Nephron progenitor cell (in vitro differentiated cells): Measurements from ENCODE around the gene PCSK9.
"Not testable (repeated sequence)": the region's sequence is repeated elsewhere in the genome, so short reads cannot be mapped to it uniquely, and the experiment has no call there.

Experiments
- DNase-seq: peaks from one replicate; pipeline ENCODE4 v3.0.0; 2021
- H3K27ac Mint-ChIP-seq: 2 replicates; pipeline ENCODE4 v1.8.0; 2021; ENCODE audit warnings: mild to moderate bottlenecking, moderate library complexity, mixed read lengths
- H3K27me3 Mint-ChIP-seq: 2 replicates; pipeline ENCODE4 v1.8.0; 2021; ENCODE audit warnings: mild to moderate bottlenecking, low read depth, mixed read lengths; ENCODE audit not compliant: poor library complexity
- H3K36me3 Mint-ChIP-seq: 2 replicates; pipeline ENCODE4 v1.8.0; 2021; ENCODE audit warnings: low read depth, mixed read lengths
- H3K4me1 Mint-ChIP-seq: 2 replicates; pipeline ENCODE4 v1.8.0; 2021; ENCODE audit warnings: mixed read lengths
- H3K4me3 Mint-ChIP-seq: 2 replicates; pipeline ENCODE4 v1.8.0; 2021; ENCODE audit warnings: mild to moderate bottlenecking, moderate library complexity, mixed read lengths
- H3K9me3 Mint-ChIP-seq: 2 replicates; pipeline ENCODE4 v1.8.0; 2021; ENCODE audit warnings: mild to moderate bottlenecking, moderate library complexity, mixed read lengths
- TF ChIP-seq, protein P1 (sequence below): fragments of 200-600 bp; sonication (generic); IDR thresholded peaks from 2 replicates; pipeline ENCODE4 v1.5.0; 2021; ENCODE audit warnings: antibody characterized with exemption

PCSK9 gene

DNA sequence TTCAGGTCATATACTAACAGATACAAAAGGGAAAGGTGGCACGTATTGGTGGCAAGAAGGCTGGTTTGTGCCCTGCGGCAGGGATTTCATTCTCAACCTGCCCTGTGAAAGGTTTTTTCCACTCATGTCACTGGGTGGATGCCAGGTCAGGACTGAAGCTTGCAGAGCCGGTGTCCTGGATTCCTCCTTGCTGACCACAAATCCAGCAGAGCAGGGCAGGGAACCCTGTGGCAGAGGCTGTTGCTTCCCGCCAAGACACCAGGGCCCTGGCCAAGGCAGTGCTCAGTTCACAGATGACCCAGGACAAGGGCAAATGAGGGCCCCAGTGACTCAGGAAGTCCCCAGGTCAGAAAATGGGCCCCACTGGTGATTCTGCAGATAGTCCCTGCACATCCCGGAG, 24.2 kb upstream of the PCSK9 start:
- Mint-ChIP-seq H3K4me1 (no peaks in the 10 kb centered on the region), H3K27me3 (peaks cover 56% of the 10 kb centered on the region), H3K36me3 (no peaks in the 10 kb centered on the region), H3K27ac (no peak overlapping the region), H3K9me3 (no peaks in the 10 kb centered on the region), H3K4me3 (no peak overlapping the region)
- TF ChIP-seq, protein P1, sequence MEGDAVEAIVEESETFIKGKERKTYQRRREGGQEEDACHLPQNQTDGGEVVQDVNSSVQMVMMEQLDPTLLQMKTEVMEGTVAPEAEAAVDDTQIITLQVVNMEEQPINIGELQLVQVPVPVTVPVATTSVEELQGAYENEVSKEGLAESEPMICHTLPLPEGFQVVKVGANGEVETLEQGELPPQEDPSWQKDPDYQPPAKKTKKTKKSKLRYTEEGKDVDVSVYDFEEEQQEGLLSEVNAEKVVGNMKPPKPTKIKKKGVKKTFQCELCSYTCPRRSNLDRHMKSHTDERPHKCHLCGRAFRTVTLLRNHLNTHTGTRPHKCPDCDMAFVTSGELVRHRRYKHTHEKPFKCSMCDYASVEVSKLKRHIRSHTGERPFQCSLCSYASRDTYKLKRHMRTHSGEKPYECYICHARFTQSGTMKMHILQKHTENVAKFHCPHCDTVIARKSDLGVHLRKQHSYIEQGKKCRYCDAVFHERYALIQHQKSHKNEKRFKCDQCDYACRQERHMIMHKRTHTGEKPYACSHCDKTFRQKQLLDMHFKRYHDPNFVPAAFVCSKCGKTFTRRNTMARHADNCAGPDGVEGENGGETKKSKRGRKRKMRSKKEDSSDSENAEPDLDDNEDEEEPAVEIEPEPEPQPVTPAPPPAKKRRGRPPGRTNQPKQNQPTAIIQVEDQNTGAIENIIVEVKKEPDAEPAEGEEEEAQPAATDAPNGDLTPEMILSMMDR, result no peak
- no peak for DNase-seq

DNA sequence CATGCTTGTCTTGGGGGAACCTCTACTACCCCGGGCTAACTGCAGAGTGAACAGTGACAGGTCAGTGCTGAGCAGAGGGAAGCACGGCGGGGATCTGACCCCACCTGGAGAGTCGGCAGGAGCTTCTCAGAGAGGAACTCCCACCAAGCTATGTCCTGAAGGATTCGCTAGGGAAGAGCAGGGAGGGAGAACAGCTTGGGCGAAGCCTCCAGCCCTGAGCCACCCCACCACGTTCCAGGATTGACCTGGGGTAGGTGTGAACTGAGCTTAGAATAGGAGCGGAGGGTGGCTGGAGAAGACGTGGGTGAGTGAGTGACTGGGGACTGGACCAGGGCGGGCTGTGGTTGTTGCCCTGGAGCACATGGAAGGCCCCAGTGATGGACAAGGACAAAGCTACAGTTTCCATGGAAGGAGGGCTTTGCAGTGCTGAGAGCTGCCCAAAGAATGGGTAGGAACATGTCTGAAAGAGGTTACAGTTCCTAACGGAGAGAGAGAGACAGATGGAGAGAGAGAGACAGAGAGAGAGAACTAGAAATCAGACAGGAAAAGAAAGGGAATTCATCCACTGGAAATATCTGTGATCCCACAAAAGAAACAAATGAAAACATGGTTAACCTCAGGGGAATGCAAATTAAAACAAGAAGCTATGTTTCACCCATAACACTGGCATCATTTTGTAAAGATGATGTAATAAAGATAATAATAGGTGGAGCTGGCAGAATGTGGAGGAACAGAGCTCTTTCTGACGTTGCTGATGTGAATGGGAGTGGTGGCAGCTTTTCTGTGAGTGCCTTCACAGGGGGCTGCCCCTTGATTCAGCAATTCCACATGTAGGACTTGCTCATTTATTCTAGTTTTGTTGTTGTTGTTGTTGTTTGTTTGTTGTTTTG, 23.4 kb upstream of the PCSK9 start:
- Mint-ChIP-seq H3K36me3 (no peaks in the 10 kb centered on the region), H3K4me1 (no peaks in the 10 kb centered on the region), H3K27ac (no peak overlapping the region), H3K27me3 (peaks cover 53% of the 10 kb centered on the region), H3K9me3 (no peaks in the 10 kb centered on the region), H3K4me3 (no peak overlapping the region)
- DNase-seq, result no peak
- TF ChIP-seq, protein P1, result no peak

DNA sequence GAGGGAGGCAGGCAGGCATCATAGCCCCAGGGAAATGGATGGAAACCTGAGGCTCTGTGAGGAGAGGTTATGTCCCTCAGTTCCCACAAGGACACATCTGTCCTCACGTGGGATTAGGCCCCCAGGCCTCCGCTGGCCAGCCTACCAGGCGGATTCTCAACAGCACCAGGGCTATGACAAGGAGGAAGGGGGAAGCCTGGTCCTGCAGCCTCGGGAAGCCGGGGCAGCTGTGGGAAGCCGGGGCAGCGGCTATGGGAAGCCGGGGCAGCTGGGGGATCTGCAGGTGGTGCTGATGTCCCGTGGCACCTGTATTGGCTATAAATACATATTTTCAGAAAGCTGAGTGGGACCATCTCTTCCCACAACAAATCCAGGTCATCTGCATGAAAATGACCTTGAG, 21.0 kb upstream of the PCSK9 start:
- Mint-ChIP-seq H3K27me3 (peaks cover 44% of the 10 kb centered on the region), H3K9me3 (peaks cover 2% of the 10 kb centered on the region), H3K36me3 (no peaks in the 10 kb centered on the region), H3K4me3 (no peak overlapping the region), H3K4me1 (peaks cover 10% of the 10 kb centered on the region), H3K27ac (no peak overlapping the region)
- TF ChIP-seq, protein P1, result no peak
- no peak for DNase-seq

DNA sequence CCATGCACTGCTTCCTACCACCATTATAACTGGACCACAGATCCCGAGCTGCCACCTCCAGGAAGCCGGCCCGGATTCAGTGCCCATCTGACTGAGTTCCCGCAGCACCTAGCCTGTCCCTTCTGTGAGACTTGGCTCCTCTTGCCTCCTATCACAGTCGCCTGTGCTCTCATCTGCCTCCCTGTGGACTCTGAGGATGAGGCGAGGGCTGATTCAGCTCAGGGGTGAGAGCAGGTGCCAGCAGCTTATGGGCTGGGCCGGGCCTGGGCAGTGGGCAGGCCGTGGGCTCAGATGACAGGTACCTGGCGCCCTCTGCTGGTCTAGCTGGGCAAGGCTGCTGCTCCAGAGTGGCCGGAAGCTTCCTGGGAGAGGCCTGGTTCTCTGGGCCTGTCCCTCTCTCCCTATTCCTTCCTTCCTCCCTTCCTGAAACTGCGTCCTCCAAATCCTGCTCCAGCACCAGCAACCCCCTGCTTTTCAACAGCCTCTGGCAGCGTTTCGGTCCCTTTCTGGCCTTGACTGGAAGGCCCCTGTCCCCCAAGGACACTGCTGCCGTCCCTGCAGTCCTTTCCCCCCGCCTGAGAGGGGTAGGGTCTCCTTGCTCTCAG, 17.3 kb upstream of the PCSK9 start:
- Mint-ChIP-seq H3K27ac (peak overlapping the region; percentile 92), H3K4me1 (peaks cover 38% of the 10 kb centered on the region), H3K27me3 (peaks cover 20% of the 10 kb centered on the region), H3K36me3 (no peaks in the 10 kb centered on the region), H3K4me3 (no peak overlapping the region), H3K9me3 (peaks cover 10% of the 10 kb centered on the region)
- DNase-seq, result peak; percentile 94
- TF ChIP-seq, protein P1, result peak; percentile 85

DNA sequence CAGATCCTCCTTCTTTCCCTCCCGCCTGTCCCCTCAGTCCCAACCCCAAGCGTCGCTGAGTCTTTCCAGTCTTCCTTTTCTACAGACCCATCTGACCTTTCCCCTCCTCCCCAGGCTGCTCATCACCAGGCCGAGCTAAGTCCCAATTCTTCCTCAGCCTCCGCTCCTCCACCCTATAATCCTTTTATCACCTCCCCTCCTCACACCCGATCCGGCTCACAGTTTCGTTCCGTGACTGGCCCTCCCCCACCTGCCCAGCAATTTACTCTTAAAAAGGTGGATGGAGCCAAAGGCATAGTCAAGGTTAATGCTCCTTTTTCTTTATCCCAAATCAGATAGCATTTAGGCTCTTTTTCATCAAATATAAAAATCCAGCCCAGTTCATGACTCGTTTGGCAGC, 15.2 kb upstream of the PCSK9 start:
- H3K9me3 Mint-ChIP-seq, DNase-seq, H3K36me3 Mint-ChIP-seq: not testable (repeated sequence)
- peaks cover 13% of the 10 kb centered on the region for H3K27me3 Mint-ChIP-seq
- H3K27ac Mint-ChIP-seq, result peak overlapping the region; percentile 20
- peaks cover 45% of the 10 kb centered on the region for H3K4me1 Mint-ChIP-seq
- peak overlapping the region; percentile 5 for H3K4me3 Mint-ChIP-seq

DNA sequence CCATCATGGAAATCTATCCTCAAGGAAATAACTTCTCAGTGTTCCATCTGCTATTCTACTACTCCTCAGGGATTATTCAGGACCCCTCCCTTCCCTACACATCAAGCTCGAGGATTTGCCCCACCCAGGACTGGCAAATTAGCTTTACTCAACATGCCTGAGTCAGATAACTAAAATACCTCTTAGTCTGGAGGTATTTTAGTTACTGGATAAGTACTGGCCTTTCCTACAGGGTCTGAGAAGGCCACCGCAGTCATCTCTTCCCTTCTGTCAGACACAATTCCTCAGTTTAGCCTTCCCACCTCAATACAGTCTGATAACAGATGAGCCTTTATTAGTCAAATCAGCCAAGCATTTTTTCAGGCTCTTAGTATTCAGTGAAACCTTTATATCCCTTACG, 12.7 kb upstream of the PCSK9 start:
- not testable (repeated sequence) for DNase-seq, H3K4me3 Mint-ChIP-seq, H3K27ac Mint-ChIP-seq, H3K36me3 Mint-ChIP-seq
- Mint-ChIP-seq H3K4me1 (peaks cover 65% of the 10 kb centered on the region), H3K27me3 (peaks cover 12% of the 10 kb centered on the region), H3K9me3 (peaks cover 20% of the 10 kb centered on the region)

DNA sequence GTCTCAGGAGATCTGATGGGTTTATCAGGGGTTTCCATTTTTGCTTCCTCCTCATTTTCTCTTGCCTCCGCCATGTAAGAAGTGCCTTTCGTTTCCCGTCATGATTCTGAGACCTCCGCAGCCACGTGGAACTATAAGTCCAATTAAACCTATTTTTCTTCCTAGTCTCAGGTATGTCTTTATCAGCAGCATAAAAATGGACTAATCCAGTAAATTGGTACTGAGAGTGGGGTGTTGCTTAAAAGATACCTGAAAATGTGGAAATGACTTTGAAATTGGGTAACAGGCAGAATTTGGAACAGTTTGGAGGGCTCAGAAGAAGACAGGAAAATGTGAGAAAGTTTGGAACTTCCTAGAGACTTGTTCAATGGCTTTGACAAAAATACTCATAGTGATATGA, 8.2 kb upstream of the PCSK9 start:
- peaks cover 16% of the 10 kb centered on the region for H3K27me3 Mint-ChIP-seq
- DNase-seq, H3K27ac Mint-ChIP-seq, H3K4me3 Mint-ChIP-seq: not testable (repeated sequence)
- H3K9me3 Mint-ChIP-seq, result peaks cover 22% of the 10 kb centered on the region
- H3K4me1 Mint-ChIP-seq, result peaks cover 73% of the 10 kb centered on the region
- peaks cover 12% of the 10 kb centered on the region for H3K36me3 Mint-ChIP-seq
